ENCODE results near the gene PHLDA3. TPM values are rescaled to one million over a fixed set of nuclear protein-coding genes. Genes with fewer than 3 reads are reported as not detected.

The PHLDA3 gene
- total RNA-seq: 26.6 and 29.9 TPM in 2 replicates

GRCh38 chr1:201468844-201469644 lies at the start of gene PHLDA3:
PHLDA3 (minus strand) TSS chr1:201469188; CDS start chr1:201468786, 402 bp downstream.

DNA sequence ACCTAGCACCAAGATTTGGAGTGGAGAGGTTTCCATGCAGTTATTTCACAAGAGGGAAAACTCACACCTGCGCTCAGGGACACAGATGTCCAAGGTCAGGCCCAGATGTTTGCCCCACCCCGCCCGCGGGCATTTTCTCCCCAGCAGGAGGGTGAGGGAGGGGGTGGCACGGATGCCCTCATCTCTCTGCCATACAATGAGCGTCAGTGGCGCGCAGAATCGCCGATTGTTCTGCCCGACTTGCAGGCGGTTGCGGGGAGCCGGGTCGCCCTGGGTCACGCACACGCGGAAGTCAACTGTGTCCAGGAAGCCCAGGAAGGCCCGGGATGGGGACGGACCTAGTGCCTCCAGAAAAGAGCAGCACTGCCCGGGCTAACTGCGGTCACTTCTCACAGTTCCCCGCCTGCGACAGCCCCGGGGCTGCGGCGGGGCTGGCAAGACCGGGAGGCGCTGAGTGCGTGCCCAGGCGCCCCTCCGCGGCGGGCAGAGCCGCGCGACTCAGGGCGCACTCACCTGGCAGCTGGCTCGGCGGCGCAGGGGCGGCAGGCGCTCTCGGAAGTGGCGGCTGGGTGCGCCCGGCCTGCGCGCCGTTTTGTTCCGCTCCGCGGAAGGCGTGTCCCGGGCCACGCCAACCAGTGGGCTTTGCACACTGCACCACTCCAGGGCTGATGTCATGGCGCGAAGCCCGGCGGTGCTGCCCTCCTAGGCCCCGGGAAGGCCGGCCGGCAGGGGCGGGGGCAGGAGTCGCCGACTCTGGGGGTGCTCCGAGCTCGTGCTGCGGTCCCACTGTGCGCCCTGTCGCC lies 37.8 kb upstream of the PHLDA3 start, which contains the start of gene CSRP1:
Gene CSRP1, minus strand, starts transcription at position 567 of the 803 bp plus-strand sequence. CDS start 10,820 bp downstream, outside the sequence.

Other genes with a start within 250 kb of the PHLDA3 start
- not detected in 2 replicates for gene PKP1, start 185.7 kb downstream of the PHLDA3 start, total RNA-seq
- 0.07 TPM in 1 of 2 replicates, not detected in the other for gene TNNT2, start 91.5 kb downstream of the PHLDA3 start, total RNA-seq
- not detected in 2 replicates for gene LAD1, start 69.9 kb downstream of the PHLDA3 start, total RNA-seq
- under 0.01 TPM in 1 of 2 replicates, not detected in the other for gene TNNI1, start 47.5 kb downstream of the PHLDA3 start, total RNA-seq
- gene CSRP1, start 37.9 kb upstream of the PHLDA3 start, total RNA-seq: 364 and 440 TPM in 2 replicates
- gene NAV1, start 69.9 kb upstream of the PHLDA3 start, total RNA-seq: 66.8 and 74.4 TPM in 2 replicates